NB4 (cell line): ENCODE results near the gene ZBTB20.

ENCODE experiments used
- MAX ChIP-seq: IDR thresholded peaks from 2 replicates; pipeline ENCODE4 v1.6.1; 2011; ENCODE audit warnings: low read depth, low read length
- MYC ChIP-seq: IDR thresholded peaks from 2 replicates; pipeline ENCODE4 v1.6.1; 2011; ENCODE audit warnings: low read depth, low read length
- POLR2A ChIP-seq: IDR thresholded peaks from 2 replicates; pipeline ENCODE4 v1.6.1; 2011; ENCODE audit warnings: mild to moderate bottlenecking; ENCODE audit not compliant: insufficient read length; ENCODE audit errors: extremely low read depth
- TF ChIP-seq, protein P1 (sequence below): IDR thresholded peaks from one replicate; pipeline ENCODE4 v1.5.1; 2012; ENCODE audit warnings: low read depth, low read length

DNA sequence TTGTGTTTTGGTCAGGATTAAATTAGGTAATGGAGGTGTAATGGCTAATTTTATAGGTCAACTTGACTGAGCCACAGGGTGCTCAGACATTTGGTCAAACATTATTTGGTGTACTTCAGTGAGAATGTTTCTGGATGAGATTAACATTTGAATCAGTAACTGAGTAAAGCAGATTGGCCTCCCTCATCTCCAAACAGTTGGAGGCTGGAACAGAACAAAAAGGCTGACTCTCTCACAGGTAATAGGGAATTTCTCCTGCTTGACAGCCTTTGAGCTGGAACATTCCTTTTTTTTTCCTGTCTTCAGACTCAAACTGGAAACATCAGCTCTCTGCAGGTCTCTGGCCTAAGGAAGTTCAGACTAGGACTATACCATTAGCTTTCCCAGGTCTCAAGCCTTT lies 280.7 kb downstream of the ZBTB20 start:
- TF ChIP-seq POLR2A (no peak), MAX (no peak), MYC (no peak)
- TF ChIP-seq, protein P1, sequence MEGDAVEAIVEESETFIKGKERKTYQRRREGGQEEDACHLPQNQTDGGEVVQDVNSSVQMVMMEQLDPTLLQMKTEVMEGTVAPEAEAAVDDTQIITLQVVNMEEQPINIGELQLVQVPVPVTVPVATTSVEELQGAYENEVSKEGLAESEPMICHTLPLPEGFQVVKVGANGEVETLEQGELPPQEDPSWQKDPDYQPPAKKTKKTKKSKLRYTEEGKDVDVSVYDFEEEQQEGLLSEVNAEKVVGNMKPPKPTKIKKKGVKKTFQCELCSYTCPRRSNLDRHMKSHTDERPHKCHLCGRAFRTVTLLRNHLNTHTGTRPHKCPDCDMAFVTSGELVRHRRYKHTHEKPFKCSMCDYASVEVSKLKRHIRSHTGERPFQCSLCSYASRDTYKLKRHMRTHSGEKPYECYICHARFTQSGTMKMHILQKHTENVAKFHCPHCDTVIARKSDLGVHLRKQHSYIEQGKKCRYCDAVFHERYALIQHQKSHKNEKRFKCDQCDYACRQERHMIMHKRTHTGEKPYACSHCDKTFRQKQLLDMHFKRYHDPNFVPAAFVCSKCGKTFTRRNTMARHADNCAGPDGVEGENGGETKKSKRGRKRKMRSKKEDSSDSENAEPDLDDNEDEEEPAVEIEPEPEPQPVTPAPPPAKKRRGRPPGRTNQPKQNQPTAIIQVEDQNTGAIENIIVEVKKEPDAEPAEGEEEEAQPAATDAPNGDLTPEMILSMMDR, result no peak
